PC-9 (cell line): Measurements from ENCODE around the gene NTNG2.

Experiments
- CTCF ChIP-seq: fragments of 200-600 bp; sonication (generic); conservative IDR thresholded peaks from 2 replicates; pipeline ENCODE4 v1.6.1; 2017; ENCODE audit warnings: mixed run types, antibody characterized with exemption, mild to moderate bottlenecking, moderate library complexity
- EZH2 ChIP-seq: fragments of 200-600 bp; sonication (generic); IDR thresholded peaks from 2 replicates; pipeline ENCODE4 v1.8.0; 2017; ENCODE audit warnings: antibody characterized with exemption, low read depth

DNA sequence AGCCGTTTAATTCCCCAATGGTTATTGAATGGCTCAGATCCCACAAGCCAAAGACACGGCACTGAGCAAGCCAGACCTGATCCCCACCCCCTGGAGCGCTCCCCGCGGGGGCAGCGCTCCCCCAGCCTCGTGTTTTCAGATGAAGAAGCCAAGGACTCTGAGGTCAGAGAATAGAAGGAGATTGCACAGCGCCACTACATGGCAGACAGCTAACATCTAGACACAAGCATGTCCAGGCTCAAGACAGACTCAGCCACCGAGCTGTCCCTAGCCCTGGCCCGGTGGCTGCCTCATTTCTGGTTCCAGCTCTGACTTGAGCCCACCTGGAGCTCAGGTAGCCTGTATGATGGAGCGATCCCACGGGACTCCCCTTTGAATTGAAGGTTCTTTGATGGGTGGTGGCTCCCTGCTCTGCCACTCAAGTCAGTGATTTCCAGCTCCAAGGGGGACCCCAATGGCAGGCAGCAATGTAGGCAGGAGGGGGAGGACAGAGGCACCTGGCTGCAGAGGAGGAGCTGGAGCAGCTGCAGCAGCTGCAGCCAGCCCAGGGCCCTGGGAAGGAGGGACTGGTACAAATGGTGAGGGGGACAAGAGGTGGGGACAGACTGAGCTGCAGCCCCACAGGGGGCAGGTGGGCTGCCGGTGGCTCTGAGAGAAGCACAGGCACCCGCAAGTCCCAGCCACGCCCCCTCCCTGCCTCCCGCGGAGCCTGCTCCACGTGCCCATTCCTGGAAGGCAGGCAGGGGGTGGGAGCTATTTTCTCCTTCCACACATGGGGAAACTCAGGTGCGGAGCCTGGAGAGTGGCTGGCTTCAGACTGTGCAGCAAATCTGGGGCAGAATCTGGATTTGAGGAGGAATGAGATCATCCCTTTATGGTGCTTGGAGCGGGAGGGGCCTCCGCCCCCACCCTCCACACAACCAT lies 40.2 kb downstream of the NTNG2 start:
- no peak for TF ChIP-seq EZH2
- no peak; the same call in 1 of the 2 replicates for TF ChIP-seq CTCF
